Fibroblast of skin of left biceps (primary cell): ENCODE measurements around the gene NFIX.

Experiments used
- DNase-seq, 2 experiments: peaks; one replicate each; pipeline ENCODE4 v3.0.0-alpha.2; 2013; ENCODE audit warnings: low read depth in 2 of 2

Gene NFIX

GRCh38 chr19:12987781-12988180 is 7.5 kb upstream of the NFIX start:
- DNase-seq: no peak

- DNase-seq: no peak
Measured at GRCh38 chr19:12990431-12990830, 4.8 kb upstream of the NFIX start.

- no peak for DNase-seq
Measured at GRCh38 chr19:12990853-12991252, 4.4 kb upstream of the NFIX start.

DNA sequence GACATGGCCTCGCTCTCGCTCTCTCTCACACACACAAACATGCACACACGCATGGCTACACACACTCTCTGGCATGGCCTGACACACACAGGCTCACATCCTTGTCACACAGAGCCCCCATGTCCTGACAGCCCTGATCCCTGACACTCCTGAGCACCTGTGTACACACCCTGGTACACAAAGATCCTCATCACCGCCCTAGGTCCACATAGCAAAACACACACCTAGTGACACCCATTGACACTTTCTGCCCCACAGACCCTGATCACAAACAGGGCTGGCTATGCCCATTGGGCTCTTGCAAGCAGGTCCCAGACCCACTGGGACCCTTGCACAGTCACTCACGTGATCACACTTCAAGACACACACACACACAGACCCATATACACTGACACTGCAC is 4.0 kb upstream of the NFIX start:
- DNase-seq: no peak

GRCh38 chr19:12992729-12993128 is 2.5 kb upstream of the NFIX start:
- DNase-seq: no peak

- no peak for DNase-seq
Measured at GRCh38 chr19:12993562-12993961, 1.7 kb upstream of the NFIX start.

- DNase-seq: no peak
Measured at GRCh38 chr19:12995596-12996405, 526 bp downstream of the NFIX start.

DNA sequence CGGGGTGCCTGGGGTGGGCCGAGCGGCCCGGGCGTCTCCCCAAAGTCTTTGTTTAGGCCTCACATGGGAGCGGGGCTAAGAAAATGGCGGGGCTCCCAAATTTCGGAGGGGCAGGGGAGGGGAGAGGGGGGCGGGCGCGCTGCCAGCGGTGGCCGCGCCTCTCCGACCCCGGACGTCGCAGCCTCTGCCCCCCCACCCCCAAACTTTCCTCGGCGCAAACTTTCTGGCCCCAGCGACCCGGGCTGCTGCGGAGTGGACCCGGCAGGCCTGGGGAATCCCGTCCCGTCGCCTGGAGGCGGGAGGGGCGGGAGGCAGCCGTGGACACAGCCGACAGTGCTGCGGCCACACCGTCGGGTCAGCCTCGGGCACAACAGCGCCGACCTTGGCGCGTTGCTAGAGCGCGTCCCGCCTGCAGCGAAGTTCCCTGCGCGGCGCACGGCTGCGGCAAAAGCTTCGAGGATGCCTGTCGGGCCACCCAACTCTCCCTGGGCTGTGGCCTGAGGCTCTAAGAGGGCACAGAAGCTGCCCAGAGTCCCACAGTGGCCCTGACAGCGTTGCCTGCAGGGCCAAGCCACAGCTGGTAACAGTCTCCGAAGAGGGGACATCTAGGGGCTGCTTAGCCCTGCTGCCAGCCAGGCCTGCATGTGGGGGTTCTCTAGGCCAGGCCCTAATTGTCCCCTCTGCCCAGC is 1.3 kb downstream of the NFIX start:
- no peak for DNase-seq

DNA sequence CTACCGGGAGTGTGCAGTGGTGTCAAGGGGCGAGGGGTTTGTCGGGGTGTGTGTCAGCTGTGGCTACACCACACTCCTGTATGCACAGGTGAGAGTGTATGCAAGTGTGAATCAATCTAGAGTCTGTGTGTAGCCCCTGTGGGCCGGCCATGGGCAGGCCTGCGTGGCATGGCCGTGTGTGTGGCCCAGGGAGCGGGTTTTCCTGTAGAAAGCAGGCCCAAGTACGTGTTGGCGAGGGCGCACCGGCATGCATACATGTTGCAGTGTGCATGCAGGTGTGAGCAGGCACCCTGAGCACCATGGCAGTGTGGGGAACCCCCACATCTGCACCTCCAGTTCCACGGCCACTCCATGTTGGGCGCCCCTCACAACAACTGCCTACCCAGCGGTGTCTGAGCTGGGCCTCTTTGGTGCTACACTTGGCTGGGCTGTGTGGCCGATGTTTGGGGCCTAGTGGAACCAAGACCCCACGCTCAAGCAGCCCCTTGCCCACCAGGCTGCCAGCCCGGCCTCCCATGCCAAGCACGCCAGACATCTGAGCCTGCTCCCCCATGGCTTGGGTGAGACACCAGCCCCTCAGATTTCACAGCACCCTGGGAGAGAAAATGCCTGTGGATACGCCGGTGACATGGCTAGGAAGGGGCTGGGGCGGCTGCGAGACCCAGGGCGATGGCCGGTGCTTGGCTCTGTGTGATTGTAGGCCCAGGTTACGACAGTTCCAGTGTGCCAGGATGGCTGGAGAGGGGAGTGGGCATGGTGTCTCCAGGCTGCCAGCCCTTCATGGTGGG is 2.1 kb downstream of the NFIX start:
- DNase-seq: no peak

- DNase-seq: no peak
Measured at GRCh38 chr19:12997967-12998940, 3.0 kb downstream of the NFIX start.

- DNase-seq: no peak
Measured at GRCh38 chr19:13001166-13001501, 5.9 kb downstream of the NFIX start.

- no peak for DNase-seq
Measured at GRCh38 chr19:13001502-13002165, 6.4 kb downstream of the NFIX start.

- no peak for DNase-seq
Measured at GRCh38 chr19:13002166-13002898, 7.1 kb downstream of the NFIX start.

DNA sequence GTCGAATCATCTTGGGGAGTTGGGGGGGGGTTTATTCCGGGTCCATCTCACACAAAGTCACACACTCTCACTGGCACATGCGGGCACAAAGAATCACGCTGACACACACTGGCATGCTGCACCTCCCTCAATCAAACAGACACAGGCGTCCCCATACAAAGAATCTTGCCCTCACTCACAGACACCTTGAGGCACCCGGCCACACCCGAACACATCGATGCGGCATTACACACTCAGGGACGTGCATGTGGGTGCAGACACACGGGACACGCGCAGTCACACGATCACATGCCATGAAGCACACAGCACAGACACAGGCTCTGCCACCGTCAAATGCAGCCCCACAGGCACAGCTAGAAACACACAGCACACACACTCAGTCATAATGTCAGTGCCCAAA is 7.8 kb downstream of the NFIX start:
- no peak for DNase-seq

DNA sequence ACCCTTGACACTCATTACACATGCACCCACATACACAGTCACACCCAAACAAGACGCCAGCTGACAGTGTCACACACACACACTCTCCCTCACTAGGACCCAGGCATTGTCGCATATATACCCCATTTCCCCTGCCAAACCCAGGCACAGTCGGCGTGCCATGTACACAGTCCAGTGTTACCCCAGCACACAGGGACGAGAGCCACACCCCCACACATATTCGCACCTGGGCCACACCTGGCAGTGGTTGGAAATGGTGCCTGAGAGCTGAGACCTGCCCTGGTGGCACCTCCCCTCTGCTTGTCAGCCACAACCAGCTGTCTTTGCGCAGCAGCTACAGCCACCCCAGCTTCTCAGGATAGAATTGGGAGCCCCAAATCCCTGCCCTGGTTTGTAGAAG is 9.0 kb downstream of the NFIX start:
- DNase-seq: no peak

DNA sequence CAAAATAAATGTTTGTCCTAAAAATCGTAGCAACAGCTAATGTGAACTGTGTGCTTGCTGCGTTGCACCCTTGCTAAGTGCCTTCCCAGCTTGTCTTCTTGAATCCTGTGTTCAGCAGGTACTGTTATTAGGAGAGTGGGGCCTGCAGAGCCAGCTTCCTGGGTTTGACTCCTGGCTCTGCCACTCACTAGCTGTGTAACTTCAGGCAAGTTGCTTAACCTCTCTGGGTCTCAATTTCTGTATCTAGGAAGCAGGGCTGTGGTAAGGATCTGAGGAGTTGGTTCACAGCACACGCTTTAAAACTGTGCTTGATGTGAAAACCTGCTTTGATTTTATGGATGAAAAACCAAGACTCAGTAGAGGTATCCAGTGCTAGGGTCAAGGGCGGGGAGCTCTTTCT is 10.0 kb downstream of the NFIX start:
- no peak for DNase-seq

DNA sequence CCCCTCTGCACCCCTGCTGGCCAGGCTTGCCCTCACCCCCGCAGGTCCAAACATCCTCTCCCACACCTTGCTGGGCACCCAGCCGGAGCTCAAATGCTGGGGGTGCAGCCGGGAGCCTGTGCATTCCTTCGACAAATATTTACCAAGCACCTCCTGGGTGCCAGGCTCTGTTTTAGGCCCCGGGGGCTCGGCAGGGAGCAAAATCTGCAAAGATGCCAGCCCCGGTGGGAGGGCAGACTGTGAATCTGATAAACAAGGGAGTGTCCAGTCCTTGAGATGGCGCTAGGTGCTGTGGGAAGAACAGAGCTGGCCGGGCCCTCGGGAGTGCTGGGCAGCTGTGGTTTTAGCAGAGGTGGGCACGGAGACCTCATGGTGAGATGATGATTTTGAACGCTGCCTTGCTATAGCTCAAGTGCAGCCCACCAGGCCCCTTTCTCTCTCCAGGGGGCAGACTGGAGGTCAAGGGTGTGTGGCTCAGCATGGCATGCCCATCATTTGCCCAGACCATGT is 10.6 kb downstream of the NFIX start:
- DNase-seq: no peak

DNA sequence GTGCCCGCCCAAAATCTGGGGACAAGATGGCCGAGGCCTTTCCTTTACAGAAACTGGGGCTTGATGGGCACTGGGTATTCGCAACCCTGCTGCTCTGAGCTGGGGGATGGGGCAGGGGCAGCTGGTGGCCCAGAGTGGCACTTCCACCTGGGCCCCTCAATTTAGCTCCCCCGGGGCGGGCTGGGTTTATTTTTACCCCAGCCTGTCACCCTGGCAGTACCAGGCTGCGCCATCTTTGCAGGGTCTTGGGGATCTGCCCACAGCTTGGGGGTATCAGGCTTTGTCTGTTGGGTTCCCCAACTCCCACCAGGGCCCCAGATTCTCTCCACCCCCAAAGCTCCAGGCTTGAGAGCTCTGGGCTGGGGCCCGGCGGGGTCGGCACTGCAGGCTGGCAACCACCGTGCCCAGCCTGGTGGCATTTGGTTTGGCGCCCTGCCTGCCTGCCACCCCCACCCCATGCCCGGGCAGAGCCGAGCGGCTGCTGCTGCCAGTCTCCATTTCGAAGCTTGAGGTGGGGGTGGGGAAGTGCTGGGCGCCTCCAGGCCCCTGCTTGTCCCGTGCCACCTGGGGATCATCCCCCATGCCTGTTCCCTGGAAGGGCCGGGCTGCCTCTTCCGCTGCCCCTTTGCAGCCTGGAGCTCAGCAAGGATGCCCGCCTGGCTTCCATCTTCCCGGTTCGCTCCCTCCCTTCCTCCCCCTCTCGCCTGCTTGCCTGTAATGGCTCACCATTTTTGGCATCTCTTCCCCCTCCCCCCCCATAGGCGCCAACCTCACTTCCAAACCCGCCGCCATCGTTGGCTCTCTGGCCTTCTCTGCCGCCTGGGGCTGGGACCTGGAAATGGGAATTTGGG is 11.4 kb downstream of the NFIX start:
- DNase-seq: no peak
